ENCODE results near the gene FFAR1. TPM values are rescaled to one million over a fixed set of nuclear protein-coding genes. Genes with fewer than 3 reads are reported as not detected.
"Not testable (repeated sequence)": the region's sequence is repeated elsewhere in the genome, so short reads cannot be mapped to it uniquely, and the experiment has no call there.

The FFAR1 gene
- total and polyA plus RNA-seq, 10 donors: 0.16 to 0.52 (median 0.26) TPM; not detected in 3

DNA sequence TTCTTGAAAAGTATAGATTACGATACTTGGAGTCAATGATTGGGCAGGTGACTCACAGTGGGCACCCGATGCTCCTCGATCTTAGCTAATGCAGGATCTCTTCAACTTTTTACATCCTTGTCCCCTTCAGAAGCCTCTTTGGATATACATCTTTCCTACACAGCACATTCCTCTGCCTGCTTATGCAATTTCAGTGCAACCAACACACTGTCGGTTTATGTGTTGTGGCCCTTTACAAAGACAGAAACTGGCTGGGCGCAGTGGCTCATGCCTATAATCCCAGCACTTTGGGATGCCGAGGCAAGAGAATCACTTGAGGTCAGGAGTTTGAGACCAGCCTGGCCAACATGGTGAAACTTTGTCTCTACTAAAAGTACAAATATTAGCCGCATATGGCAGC, 25.8 kb downstream of the FFAR1 start:
- H3K4me1 ChIP-seq: peaks cover 0 to 30% (median 12%) of the 10 kb centered on the region in 6 donors
- no peak overlapping the region for H3K27ac ChIP-seq
- peaks cover 0 to 6% (median 0%) of the 10 kb centered on the region in 7 donors for H3K27me3 ChIP-seq (replicated peaks in 1 of 7)
- peaks cover 0 to 14% (median 0%) of the 10 kb centered on the region in 8 donors for H3K9me3 ChIP-seq
- intact Hi-C loops (cut with DNase I; ENCODE audit: low total_unique reads): no loop called here
- WGBS, 5 donors: 83 to 91% (median 88%) methylated on average over 7 of the region's 7 CpGs
- TF ChIP-seq POLR2AphosphoS5 (IDR thresholded peaks at IDR 0.05): no peak
- no peak for TF ChIP-seq CTCF (IDR thresholded peaks at IDR 0.05 in 8 of 11, conservative IDR thresholded peaks at IDR 0.05 in 3 of 11)
- TF ChIP-seq POLR2A (IDR thresholded peaks at IDR 0.05): no peak
- no peaks in the 10 kb centered on the region for H3K36me3 ChIP-seq
- no peak for DNase-seq
- H3K4me3 ChIP-seq: no peak overlapping the region

DNA sequence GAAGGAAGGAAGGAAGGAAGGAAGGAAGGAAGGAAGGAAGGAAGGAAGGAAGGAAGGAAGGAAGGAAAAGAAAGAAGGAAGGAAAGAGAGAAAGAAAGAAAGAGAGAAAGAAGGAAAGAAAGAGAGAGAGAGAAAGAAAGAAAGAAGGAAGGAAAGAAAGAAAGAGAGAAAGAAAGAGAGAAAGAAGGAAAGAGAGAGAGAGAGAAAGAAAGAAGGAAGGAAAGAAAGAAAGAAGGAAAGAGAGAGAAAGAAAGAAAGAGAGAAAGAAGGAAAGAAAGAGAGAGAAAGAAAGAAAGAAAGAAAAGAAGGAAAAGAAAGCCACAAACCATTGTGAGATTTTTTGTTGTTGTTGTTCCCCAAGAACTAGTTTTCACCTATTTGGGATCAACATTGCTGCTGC, 26.3 kb downstream of the FFAR1 start:
- peaks cover 0 to 16% (median 0%) of the 10 kb centered on the region in 8 donors for H3K9me3 ChIP-seq
- H3K4me1 ChIP-seq: peaks cover 0 to 30% (median 12%) of the 10 kb centered on the region in 6 donors
- H3K4me3 ChIP-seq; intact Hi-C loops (cut with DNase I; ENCODE audit: low total_unique reads); DNase-seq; H3K36me3 ChIP-seq; H3K27ac ChIP-seq; H3K27me3 ChIP-seq (replicated peaks in 1 of 7): not testable (repeated sequence)

GRCh38 chr19:35375505-35376307, 28.0 kb downstream of the FFAR1 start:
- no peak overlapping the region for H3K4me3 ChIP-seq
- H3K9me3 ChIP-seq: peaks cover 0 to 6% (median 0%) of the 10 kb centered on the region in 8 donors
- intact Hi-C loops (cut with DNase I; ENCODE audit: low total_unique reads): no loop called here
- no peak for TF ChIP-seq POLR2A (IDR thresholded peaks at IDR 0.05)
- peaks cover 0 to 30% (median 12%) of the 10 kb centered on the region in 6 donors for H3K4me1 ChIP-seq
- DNase-seq: no peak
- 72 to 91% (median 88%) methylated on average over 12 of the region's 12 CpGs for WGBS, 5 donors
- no peak overlapping the region for H3K27ac ChIP-seq
- no peaks in the 10 kb centered on the region for H3K36me3 ChIP-seq
- H3K27me3 ChIP-seq (replicated peaks in 1 of 7): peaks cover 0 to 6% (median 0%) of the 10 kb centered on the region in 7 donors

DNA sequence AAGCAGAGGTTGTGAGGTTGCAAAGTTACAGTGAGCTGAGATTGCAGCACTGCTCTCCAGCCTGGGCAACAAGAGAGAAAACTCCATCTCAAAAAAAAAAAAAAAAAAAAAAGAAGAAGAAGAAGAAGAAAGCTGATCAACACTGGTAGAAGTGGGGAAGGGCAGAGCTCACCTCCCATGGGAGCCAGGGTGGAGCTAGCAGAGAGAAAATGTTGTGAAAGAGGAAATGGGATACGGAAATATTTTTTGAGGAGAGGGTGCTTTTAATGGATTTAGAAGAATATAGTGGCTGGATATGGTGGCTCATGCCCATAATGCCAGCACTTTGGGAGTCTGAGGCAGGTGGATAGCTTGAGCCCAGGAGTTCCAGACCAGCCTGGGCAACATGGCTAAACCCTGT, 30.0 kb downstream of the FFAR1 start:
- no peak overlapping the region for H3K27ac ChIP-seq
- no peak overlapping the region for H3K4me3 ChIP-seq
- peaks cover 0 to 6% (median 0%) of the 10 kb centered on the region in 8 donors for H3K9me3 ChIP-seq
- DNase-seq: no peak
- peaks cover 0 to 12% (median 0%) of the 10 kb centered on the region in 7 donors for H3K27me3 ChIP-seq (replicated peaks in 1 of 7)
- intact Hi-C loops (cut with DNase I; ENCODE audit: low total_unique reads): no loop called here
- H3K4me1 ChIP-seq: peaks cover 0 to 30% (median 12%) of the 10 kb centered on the region in 6 donors
- TF ChIP-seq CTCF (IDR thresholded peaks at IDR 0.05 in 8 of 11, conservative IDR thresholded peaks at IDR 0.05 in 3 of 11) (no peak), POLR2A (IDR thresholded peaks at IDR 0.05) (no peak), POLR2AphosphoS5 (IDR thresholded peaks at IDR 0.05) (no peak)
- no peaks in the 10 kb centered on the region for H3K36me3 ChIP-seq
- WGBS, 5 donors: 27 to 62% (median 50%) methylated on average over 1 of the region's 1 CpG

DNA sequence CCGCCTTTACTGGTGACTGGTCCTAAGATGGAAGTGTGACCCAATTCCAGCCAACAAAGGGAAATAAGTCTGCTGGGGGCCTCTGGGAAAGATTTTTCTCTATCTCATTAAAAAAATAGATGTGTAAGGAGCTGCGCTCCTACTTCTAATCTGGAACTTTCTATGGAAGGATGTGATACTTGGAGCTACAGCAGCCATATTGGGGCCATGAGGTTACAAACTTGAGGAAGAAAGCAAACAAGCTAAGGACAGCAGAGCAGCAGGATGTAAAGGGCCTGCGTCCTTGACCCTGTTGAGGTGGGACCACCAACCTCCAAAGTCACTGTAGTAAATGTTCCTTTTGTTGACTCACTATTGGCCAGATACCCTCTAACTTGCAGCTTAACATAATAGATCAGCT, 30.7 kb downstream of the FFAR1 start:
- Histone ChIP-seq H3K36me3 (no peaks in the 10 kb centered on the region), H3K4me1 (peaks cover 0 to 30% (median 12%) of the 10 kb centered on the region in 6 donors), H3K27me3 (replicated peaks in 1 of 7) (peaks cover 0 to 12% (median 0%) of the 10 kb centered on the region in 7 donors), H3K9me3 (peaks cover 0 to 6% (median 0%) of the 10 kb centered on the region in 8 donors), H3K27ac (no peak overlapping the region), H3K4me3 (no peak overlapping the region)
- no peak for TF ChIP-seq POLR2AphosphoS5 (IDR thresholded peaks at IDR 0.05)
- no peak for TF ChIP-seq CTCF (IDR thresholded peaks at IDR 0.05 in 8 of 11, conservative IDR thresholded peaks at IDR 0.05 in 3 of 11)
- WGBS, 5 donors: 91 to 97% (median 96%) methylated on average over 3 of the region's 3 CpGs
- no peak for DNase-seq
- intact Hi-C loops (cut with DNase I; ENCODE audit: low total_unique reads): no loop called here

GRCh38 chr19:35379545-35379944, 31.8 kb downstream of the FFAR1 start:
- H3K4me3 ChIP-seq; intact Hi-C loops (cut with DNase I; ENCODE audit: low total_unique reads); H3K27ac ChIP-seq; H3K9me3 ChIP-seq; DNase-seq; H3K36me3 ChIP-seq: not testable (repeated sequence)
- 87 to 96% (median 95%) methylated on average over 5 of the region's 5 CpGs for WGBS, 5 donors
- peaks cover 0 to 16% (median 0%) of the 10 kb centered on the region in 7 donors for H3K27me3 ChIP-seq (replicated peaks in 1 of 7)
- H3K4me1 ChIP-seq: peaks cover 0 to 30% (median 12%) of the 10 kb centered on the region in 6 donors

Data from spleen (tissue), 11 donors.